GM21786 (cell line): ENCODE data around the gene MYOC.
A peak's percentile ranks its signal among the peaks of the same experiment; 100 is the strongest.

Experiments
- ATAC-seq: cut with Tn5 transposase; IDR thresholded peaks from one replicate; pipeline ENCODE4 v1.9.1; 2021; ENCODE audit not compliant: unreplicated experiment

The MYOC gene

GRCh38 chr1:171654201-171654941, 1.9 kb upstream of the MYOC start:
- no peak for ATAC-seq

- no peak for ATAC-seq
These were observed 1.3 kb upstream of the MYOC start for GRCh38 chr1:171653796-171654195.

GRCh38 chr1:171646249-171646560, 6.3 kb downstream of the MYOC start:
- ATAC-seq = no peak

GRCh38 chr1:171645553-171646248, 6.8 kb downstream of the MYOC start:
- ATAC-seq = no peak

- ATAC-seq = peak; percentile 58
These were observed 7.5 kb downstream of the MYOC start for GRCh38 chr1:171644805-171645483.

- ATAC-seq = no peak
These were observed 9.3 kb downstream of the MYOC start for GRCh38 chr1:171643156-171643555.

GRCh38 chr1:171642197-171642596, 10.3 kb downstream of the MYOC start:
- ATAC-seq = no peak

GRCh38 chr1:171641076-171641864, 11.2 kb downstream of the MYOC start:
- no peak for ATAC-seq

- ATAC-seq = no peak
These were observed 12.3 kb downstream of the MYOC start for GRCh38 chr1:171640225-171640624.

GRCh38 chr1:171637928-171638576, 14.4 kb downstream of the MYOC start:
- ATAC-seq = no peak

GRCh38 chr1:171636141-171636540, 16.3 kb downstream of the MYOC start:
- ATAC-seq = no peak

- ATAC-seq = no peak
These were observed 16.8 kb downstream of the MYOC start for GRCh38 chr1:171635661-171636060.

GRCh38 chr1:171628225-171628624, 24.3 kb downstream of the MYOC start:
- ATAC-seq = no peak

GRCh38 chr1:171627020-171627419, 25.5 kb downstream of the MYOC start:
- ATAC-seq = no peak

GRCh38 chr1:171625225-171625624, 27.3 kb downstream of the MYOC start:
- ATAC-seq = no peak

GRCh38 chr1:171623651-171624331, 28.7 kb downstream of the MYOC start:
- no peak for ATAC-seq

GRCh38 chr1:171622152-171622462, 30.4 kb downstream of the MYOC start, which contains the start of gene MYOCOS:
TSS of gene MYOCOS (plus strand) at chr1:171622243. CDS start at chr1:171623884, 1,641 bp downstream.
- ATAC-seq = no peak

GRCh38 chr1:171616586-171616985, 35.9 kb downstream of the MYOC start:
- no peak for ATAC-seq

- peak; percentile 48 for ATAC-seq
These were observed 37.2 kb downstream of the MYOC start for GRCh38 chr1:171615122-171615906.

- ATAC-seq = no peak
These were observed 39.2 kb downstream of the MYOC start for GRCh38 chr1:171613282-171613681.
